ENCODE measurements around the gene PRADC1.

DNA sequence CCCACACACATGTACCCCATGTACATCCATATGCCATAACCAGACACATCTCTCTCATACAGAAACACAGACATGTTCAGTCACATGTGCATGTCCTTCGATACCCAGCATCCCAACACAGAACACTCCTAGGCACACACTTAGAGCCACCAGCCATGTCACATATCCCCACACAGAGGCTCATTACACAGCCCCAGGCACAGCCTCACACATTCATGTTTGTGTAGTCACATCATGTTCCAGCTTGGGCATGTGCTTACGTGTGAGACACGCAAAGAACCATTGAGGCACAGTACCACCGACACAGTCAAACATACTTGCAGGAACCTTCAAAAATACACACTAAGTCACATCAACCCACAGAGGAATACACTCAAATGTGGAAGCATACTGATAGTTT lies 34.0 kb upstream of the PRADC1 start:
- TF ChIP-seq POLR2A (IDR thresholded peaks at IDR 0.05): no peak
- TF ChIP-seq, protein P1, sequence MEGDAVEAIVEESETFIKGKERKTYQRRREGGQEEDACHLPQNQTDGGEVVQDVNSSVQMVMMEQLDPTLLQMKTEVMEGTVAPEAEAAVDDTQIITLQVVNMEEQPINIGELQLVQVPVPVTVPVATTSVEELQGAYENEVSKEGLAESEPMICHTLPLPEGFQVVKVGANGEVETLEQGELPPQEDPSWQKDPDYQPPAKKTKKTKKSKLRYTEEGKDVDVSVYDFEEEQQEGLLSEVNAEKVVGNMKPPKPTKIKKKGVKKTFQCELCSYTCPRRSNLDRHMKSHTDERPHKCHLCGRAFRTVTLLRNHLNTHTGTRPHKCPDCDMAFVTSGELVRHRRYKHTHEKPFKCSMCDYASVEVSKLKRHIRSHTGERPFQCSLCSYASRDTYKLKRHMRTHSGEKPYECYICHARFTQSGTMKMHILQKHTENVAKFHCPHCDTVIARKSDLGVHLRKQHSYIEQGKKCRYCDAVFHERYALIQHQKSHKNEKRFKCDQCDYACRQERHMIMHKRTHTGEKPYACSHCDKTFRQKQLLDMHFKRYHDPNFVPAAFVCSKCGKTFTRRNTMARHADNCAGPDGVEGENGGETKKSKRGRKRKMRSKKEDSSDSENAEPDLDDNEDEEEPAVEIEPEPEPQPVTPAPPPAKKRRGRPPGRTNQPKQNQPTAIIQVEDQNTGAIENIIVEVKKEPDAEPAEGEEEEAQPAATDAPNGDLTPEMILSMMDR (IDR thresholded peaks at IDR 0.05): no peak
- TF ChIP-seq EP300 (IDR thresholded peaks at IDR 0.05): no peak

Data from tibial nerve (tissue), 4 donors.